ENCODE results near the gene USP36.

DNA sequence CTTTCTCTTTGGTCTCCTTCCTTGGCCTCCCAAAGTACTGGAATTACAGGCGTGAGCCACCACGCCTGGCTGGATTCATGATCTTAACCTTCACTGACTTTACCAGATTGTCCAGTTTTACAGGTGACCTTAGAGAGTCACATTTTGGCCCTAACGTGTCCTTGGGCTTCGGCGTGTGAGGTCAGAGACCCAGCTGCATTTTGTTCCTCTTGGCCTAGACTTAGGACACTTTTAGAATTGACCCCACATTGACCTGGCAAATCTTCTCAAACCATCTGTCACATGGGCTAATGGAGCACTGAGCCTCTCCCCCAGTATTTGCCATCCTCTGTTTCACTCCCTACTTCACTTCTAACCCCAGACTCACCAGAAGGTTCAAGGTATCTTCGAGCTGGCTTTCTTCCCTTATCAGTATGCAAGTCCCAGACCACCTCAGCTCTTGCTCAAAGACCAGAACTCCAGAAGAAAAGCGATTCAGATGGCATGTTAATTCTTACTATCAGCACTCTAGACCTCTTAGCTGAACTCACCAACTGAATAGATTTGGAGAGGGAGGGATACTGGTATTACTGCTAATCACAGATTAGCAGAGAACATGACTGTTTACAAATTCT lies 56.8 kb downstream of the USP36 start:
- TF ChIP-seq CTCF (IDR thresholded peaks at IDR 0.05; ENCODE audit: insufficient read depth, low read length, poor library complexity, severe bottlenecking) (no peak), EZH2phosphoT487 (conservative IDR thresholded peaks at IDR 0.05; ENCODE audit: low read length) (no peak)

All from SU-DHL-6 (cell line).